CD4-positive, alpha-beta T cell (primary cell): ENCODE measurements around the gene CD19. TPM values are rescaled to one million over a fixed set of nuclear protein-coding genes. Genes with fewer than 3 reads are reported as not detected.

ENCODE experiments used
- ATAC-seq: fragments of 200-7000 bp; cut with Tn5 transposase; one replicate; pipeline ENCODE4 v1.10.0; 2022; ENCODE audit warnings: mild to moderate bottlenecking; ENCODE audit not compliant: poor library complexity
- CTCF ChIA-PET: fragments of 350-600 bp; sonication (Branson Sonifier 250); formaldehyde crosslinking; loops from one replicate; lab custom pipeline; 2021; ENCODE audit warnings: antibody characterized with exemption, inconsistent platforms; lab: Charles Lee
- POLR2A ChIA-PET: fragments of 350-600 bp; sonication (Branson Sonifier 250); formaldehyde crosslinking; loops from one replicate; lab custom pipeline; 2021; ENCODE audit warnings: antibody characterized with exemption, inconsistent platforms; lab: Charles Lee
- DNase-seq, 14 experiments: peaks; one replicate each; pipeline ENCODE4 v3.0.0-alpha.2; 2013 to 2020; ENCODE audit warnings: mixed read lengths in 2 of 14
- H3K27ac ChIP-seq, 2 donors: one replicate each; pipeline versions ENCODE4 v1.5.1 to v1.7.0; 2013; ENCODE audit warnings: low read length in 2 of 2, low read depth in 1 of 2, mild to moderate bottlenecking in 1 of 2
- H3K27me3 ChIP-seq, 2 experiments: 1 replicate in 1 of 2; 2 replicates in 1 of 2; pipeline versions ENCODE4 v1.6.1 to v1.7.0; 2013; ENCODE audit warnings: low read length in 2 of 2, control low read depth in 1 of 2, mild to moderate bottlenecking in 1 of 2, moderate library complexity in 1 of 2; ENCODE audit not compliant: insufficient read depth in 2 of 2, control insufficient read depth in 1 of 2
- H3K36me3 ChIP-seq: one replicate; pipeline ENCODE4 v1.6.1; 2013; ENCODE audit warnings: low read length, control low read depth; ENCODE audit not compliant: insufficient read depth
- H3K4me1 ChIP-seq: one replicate; pipeline ENCODE4 v1.6.1; 2013; ENCODE audit warnings: low read length, control low read depth; ENCODE audit not compliant: insufficient read depth
- H3K4me3 ChIP-seq: one replicate; pipeline ENCODE4 v1.5.1; 2013; ENCODE audit warnings: mild to moderate bottlenecking, low read length, moderate library complexity
- H3K9me3 ChIP-seq, 2 experiments: 1 replicate in 1 of 2; 2 replicates in 1 of 2; pipeline versions ENCODE4 v1.6.1 to v1.7.0; 2013; ENCODE audit warnings: low read length in 2 of 2, mild to moderate bottlenecking in 2 of 2, control low read depth in 1 of 2, moderate library complexity in 1 of 2; ENCODE audit not compliant: control insufficient read depth in 1 of 2, insufficient read depth in 1 of 2
- H3K27ac Mint-ChIP-seq: one replicate; pipeline ENCODE4 v1.8.0; 2020; ENCODE audit warnings: mixed read lengths
- H3K27me3 Mint-ChIP-seq: one replicate; pipeline ENCODE4 v1.8.0; 2021; ENCODE audit warnings: mixed read lengths
- H3K36me3 Mint-ChIP-seq: one replicate; pipeline ENCODE4 v1.8.0; 2021; ENCODE audit warnings: low read depth, mixed read lengths
- H3K4me1 Mint-ChIP-seq: one replicate; pipeline ENCODE4 v1.8.0; 2021; ENCODE audit warnings: low read depth, mixed read lengths
- H3K4me3 Mint-ChIP-seq: one replicate; pipeline ENCODE4 v1.8.0; 2020; ENCODE audit warnings: mild to moderate bottlenecking, mixed read lengths
- H3K9me3 Mint-ChIP-seq: one replicate; pipeline ENCODE4 v1.8.0; 2020; ENCODE audit warnings: mixed read lengths
- intact Hi-C, 2 experiments: fragments of 100-400 bp; cut with DNase I in 1 of 2; cut with micrococcal nuclease in 1 of 2; formaldehyde crosslinking; loops; one replicate each; pipeline versions ENCODE4 v1.15.1 to v1.9.0; 2023 to 2025; cut with DNase I, micrococcal nuclease
- total RNA-seq, 174 experiments: library from RNA in 2 of 174; stranded (reverse) in 2 of 174; gene quantifications; one replicate each; pipeline ENCODE4 v1.2.3 and lab custom pipeline; 2021 to 2026
- TF ChIP-seq, protein P1 (sequence below): fragments of 200-600 bp; IDR thresholded peaks from one replicate; pipeline ENCODE4 v1.8.0; 2022; ENCODE audit warnings: antibody characterized with exemption, mild to moderate bottlenecking

Gene CD19
- total RNA-seq, 2 experiments from 2014 or later, result 0.14 to 0.27 TPM

DNA sequence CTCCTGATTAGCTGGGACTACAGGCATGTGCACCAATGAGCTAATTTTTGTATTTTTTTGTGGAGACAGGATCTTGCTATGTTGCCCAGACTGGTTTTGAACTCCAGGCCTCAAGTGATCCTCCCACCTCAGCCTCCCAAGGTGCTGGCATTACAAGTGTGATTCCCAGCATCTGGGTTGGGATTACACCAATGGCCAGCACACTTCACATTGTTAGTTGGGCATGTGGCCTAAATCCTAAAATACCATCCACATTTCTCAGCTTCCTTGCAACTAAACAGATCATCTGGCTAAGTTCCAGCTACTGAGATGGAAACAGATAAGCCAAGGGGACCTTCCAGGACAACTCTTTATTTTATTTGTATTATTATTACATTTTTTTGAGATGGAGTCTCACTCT, 16.6 kb upstream of the CD19 start:
- Mint-ChIP-seq H3K9me3 (no peaks in the 10 kb centered on the region), H3K4me1 (no peaks in the 10 kb centered on the region), H3K27ac (no peak overlapping the region), H3K36me3 (peaks cover 48% of the 10 kb centered on the region), H3K27me3 (no peaks in the 10 kb centered on the region), H3K4me3 (no peak overlapping the region)
- no peaks in the 10 kb centered on the region for H3K4me1 ChIP-seq
- CTCF ChIA-PET, result no interaction called here
- intact Hi-C loops, result no loop called here
- peaks cover 49% of the 10 kb centered on the region for H3K36me3 ChIP-seq
- no peak overlapping the region for H3K27ac ChIP-seq
- no peak for ATAC-seq
- no peak for DNase-seq
- no peaks in the 10 kb centered on the region for H3K9me3 ChIP-seq
- TF ChIP-seq, protein P1, sequence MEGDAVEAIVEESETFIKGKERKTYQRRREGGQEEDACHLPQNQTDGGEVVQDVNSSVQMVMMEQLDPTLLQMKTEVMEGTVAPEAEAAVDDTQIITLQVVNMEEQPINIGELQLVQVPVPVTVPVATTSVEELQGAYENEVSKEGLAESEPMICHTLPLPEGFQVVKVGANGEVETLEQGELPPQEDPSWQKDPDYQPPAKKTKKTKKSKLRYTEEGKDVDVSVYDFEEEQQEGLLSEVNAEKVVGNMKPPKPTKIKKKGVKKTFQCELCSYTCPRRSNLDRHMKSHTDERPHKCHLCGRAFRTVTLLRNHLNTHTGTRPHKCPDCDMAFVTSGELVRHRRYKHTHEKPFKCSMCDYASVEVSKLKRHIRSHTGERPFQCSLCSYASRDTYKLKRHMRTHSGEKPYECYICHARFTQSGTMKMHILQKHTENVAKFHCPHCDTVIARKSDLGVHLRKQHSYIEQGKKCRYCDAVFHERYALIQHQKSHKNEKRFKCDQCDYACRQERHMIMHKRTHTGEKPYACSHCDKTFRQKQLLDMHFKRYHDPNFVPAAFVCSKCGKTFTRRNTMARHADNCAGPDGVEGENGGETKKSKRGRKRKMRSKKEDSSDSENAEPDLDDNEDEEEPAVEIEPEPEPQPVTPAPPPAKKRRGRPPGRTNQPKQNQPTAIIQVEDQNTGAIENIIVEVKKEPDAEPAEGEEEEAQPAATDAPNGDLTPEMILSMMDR, result no peak
- H3K4me3 ChIP-seq, result no peak overlapping the region
- H3K27me3 ChIP-seq, result no peaks in the 10 kb centered on the region
- POLR2A ChIA-PET, result no interaction called here

DNA sequence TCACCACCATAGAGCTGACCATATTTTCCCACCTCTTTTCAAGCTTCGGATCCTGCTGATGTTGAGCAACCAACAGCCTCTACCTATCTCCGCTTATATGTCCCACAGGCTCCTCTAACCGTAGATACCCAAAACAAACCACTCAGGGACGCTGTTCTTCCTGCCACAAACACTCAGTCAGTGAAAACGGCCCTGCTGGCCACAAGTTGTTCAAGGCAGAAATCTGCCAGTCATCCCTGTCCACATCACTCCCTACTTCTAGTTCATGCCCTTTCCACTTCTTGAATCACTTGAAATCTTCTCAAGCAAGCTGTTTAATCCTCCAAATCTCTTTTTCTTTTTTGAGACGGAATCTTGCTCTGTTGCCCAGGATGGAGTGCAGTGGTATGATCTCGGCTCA, 14.7 kb upstream of the CD19 start:
- Mint-ChIP-seq H3K36me3 (peaks cover 49% of the 10 kb centered on the region), H3K4me3 (no peak overlapping the region), H3K9me3 (no peaks in the 10 kb centered on the region), H3K4me1 (no peaks in the 10 kb centered on the region), H3K27me3 (no peaks in the 10 kb centered on the region), H3K27ac (no peak overlapping the region)
- Histone ChIP-seq H3K9me3 (no peaks in the 10 kb centered on the region), H3K4me1 (no peaks in the 10 kb centered on the region), H3K27ac (no peak overlapping the region), H3K27me3 (no peaks in the 10 kb centered on the region), H3K4me3 (no peak overlapping the region), H3K36me3 (peaks cover 56% of the 10 kb centered on the region)
- intact Hi-C loops, result no loop called here
- CTCF ChIA-PET, result no interaction called here
- ATAC-seq (no peak), DNase-seq (no peak)
- POLR2A ChIA-PET, result interaction anchor here (0.6 to 1.0 kb wide), 2 partner anchors 28 to 33 kb away, joined by 3 to 5 read pairs; partner anchors contain the start of gene NFATC2IP
- TF ChIP-seq, protein P1, result no peak

DNA sequence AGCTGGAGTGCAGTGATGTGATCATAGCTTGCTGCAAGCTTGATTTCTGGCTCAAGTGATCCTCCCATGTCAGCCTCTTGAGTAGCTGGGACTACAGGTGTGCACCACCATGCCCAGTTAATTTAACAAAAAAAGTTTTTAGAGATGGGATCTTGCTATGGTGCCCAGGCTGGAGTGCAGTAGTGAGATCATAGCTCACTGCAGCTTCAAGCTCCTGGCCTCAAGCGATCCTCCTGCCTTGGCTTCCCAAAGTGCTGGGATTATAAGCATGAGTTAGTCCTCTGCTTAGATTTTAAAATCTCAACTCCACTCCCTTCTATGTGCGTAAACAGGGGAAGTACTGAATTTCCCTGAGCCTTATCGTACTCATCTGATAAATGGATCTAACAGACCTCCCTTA, 13.1 kb upstream of the CD19 start:
- ChIA-PET POLR2A (interaction anchor here (0.8 kb wide), 2 partner anchors 17 to 66 kb away, joined by 3 read pairs; partner anchors contain the start of gene LAT), CTCF (interaction anchor here (2.2 kb wide), 1 partner anchor 27 kb away, joined by 7 read pairs; no protein-coding TSS in a partner anchor)
- no peaks in the 10 kb centered on the region for H3K27me3 ChIP-seq
- TF ChIP-seq, protein P1, result no peak
- peaks cover 49% of the 10 kb centered on the region for H3K36me3 ChIP-seq
- no peaks in the 10 kb centered on the region for H3K4me1 ChIP-seq
- no peak for ATAC-seq
- H3K4me3 Mint-ChIP-seq, result no peak overlapping the region
- no peak for DNase-seq
- no peak overlapping the region for H3K4me3 ChIP-seq
- H3K27ac ChIP-seq, result no peak overlapping the region
- H3K9me3 Mint-ChIP-seq, result no peaks in the 10 kb centered on the region
- H3K9me3 ChIP-seq, result no peaks in the 10 kb centered on the region
- intact Hi-C loops, result no loop called here
- H3K27me3 Mint-ChIP-seq, result no peaks in the 10 kb centered on the region
- H3K36me3 Mint-ChIP-seq, result peaks cover 50% of the 10 kb centered on the region
- H3K27ac Mint-ChIP-seq, result no peak overlapping the region
- H3K4me1 Mint-ChIP-seq, result no peaks in the 10 kb centered on the region
